GM12891 (cell line): ENCODE data around the gene FAM180A.

Source experiments
- POLR2A ChIP-seq: IDR thresholded peaks from 2 replicates; pipeline ENCODE4 v1.6.1; 2011; ENCODE audit warnings: low read depth, low read length, control low read depth
- POLR2AphosphoS5 ChIP-seq: IDR thresholded peaks from 2 replicates; pipeline ENCODE4 v1.6.1; 2011; ENCODE audit warnings: low read depth, low read length, control low read depth

GRCh38 chr7:135723411-135723810 is 25.2 kb downstream of the FAM180A start:
- TF ChIP-seq POLR2A: no peak
- no peak for TF ChIP-seq POLR2AphosphoS5
